Erythroblast (primary cell): ENCODE results near the gene ATP9A.

Source experiments
- GATA1 ChIP-seq: IDR thresholded peaks from 2 replicates; pipeline ENCODE4 v1.6.1; 2011; ENCODE audit warnings: low read depth, mild to moderate bottlenecking, control low read depth, low read length, moderate library complexity
- POLR2A ChIP-seq: IDR thresholded peaks from 2 replicates; pipeline ENCODE4 v1.6.1; 2011; ENCODE audit warnings: mild to moderate bottlenecking, low read length

DNA sequence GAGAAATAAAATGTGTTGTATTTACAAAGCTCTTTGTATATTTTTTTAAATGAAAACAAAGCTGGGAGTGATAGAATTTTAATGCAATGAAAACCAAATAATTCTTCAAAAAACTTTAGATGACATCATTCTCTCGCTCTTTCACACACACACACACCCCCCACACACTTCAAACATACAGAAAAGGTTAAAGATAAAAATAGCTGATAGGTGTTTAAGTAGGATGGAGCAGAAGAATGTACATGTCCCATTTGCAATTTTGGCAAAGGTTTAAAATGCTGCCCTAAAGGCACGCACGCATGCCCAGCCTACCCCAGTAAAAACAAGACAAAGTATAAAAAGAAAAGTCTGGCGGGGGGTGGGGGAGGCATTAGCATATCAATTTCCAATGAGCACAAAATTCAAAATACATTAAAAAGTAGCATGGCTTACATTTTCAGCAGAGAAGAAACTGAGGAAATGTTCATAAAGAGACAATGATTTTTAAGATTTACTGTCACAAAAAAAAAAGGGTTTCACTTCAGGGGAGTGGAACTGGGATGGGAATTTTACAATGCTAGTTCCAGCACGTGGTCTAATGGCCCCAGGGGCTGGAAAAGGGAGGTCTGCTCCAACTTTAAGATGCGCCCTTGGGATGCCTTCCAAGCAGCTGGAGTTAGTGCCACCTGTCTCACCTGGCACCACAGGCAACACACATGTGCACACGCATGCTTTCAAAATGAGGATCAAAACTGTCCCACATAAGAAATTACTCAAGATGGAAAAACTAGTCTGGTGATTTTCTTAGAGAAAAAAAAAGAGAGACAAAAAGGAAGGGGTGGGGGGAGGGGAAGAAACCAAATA, 170.6 kb downstream of the ATP9A start:
- TF ChIP-seq POLR2A (no peak), GATA1 (no peak)
